Nephron progenitor cell (in vitro differentiated cells): ENCODE measurements around the gene CECR2.

Experiments used
- DNase-seq: peaks from one replicate; pipeline ENCODE4 v3.0.0; 2021
- H3K27ac Mint-ChIP-seq: 2 replicates; pipeline ENCODE4 v1.8.0; 2021; ENCODE audit warnings: mild to moderate bottlenecking, moderate library complexity, mixed read lengths
- H3K27me3 Mint-ChIP-seq: 2 replicates; pipeline ENCODE4 v1.8.0; 2021; ENCODE audit warnings: mild to moderate bottlenecking, low read depth, mixed read lengths; ENCODE audit not compliant: poor library complexity
- H3K36me3 Mint-ChIP-seq: 2 replicates; pipeline ENCODE4 v1.8.0; 2021; ENCODE audit warnings: low read depth, mixed read lengths
- H3K4me1 Mint-ChIP-seq: 2 replicates; pipeline ENCODE4 v1.8.0; 2021; ENCODE audit warnings: mixed read lengths
- H3K4me3 Mint-ChIP-seq: 2 replicates; pipeline ENCODE4 v1.8.0; 2021; ENCODE audit warnings: mild to moderate bottlenecking, moderate library complexity, mixed read lengths
- H3K9me3 Mint-ChIP-seq: 2 replicates; pipeline ENCODE4 v1.8.0; 2021; ENCODE audit warnings: mild to moderate bottlenecking, moderate library complexity, mixed read lengths
- TF ChIP-seq, protein P1 (sequence below): fragments of 200-600 bp; sonication (generic); IDR thresholded peaks from 2 replicates; pipeline ENCODE4 v1.5.0; 2021; ENCODE audit warnings: antibody characterized with exemption

Gene CECR2

DNA sequence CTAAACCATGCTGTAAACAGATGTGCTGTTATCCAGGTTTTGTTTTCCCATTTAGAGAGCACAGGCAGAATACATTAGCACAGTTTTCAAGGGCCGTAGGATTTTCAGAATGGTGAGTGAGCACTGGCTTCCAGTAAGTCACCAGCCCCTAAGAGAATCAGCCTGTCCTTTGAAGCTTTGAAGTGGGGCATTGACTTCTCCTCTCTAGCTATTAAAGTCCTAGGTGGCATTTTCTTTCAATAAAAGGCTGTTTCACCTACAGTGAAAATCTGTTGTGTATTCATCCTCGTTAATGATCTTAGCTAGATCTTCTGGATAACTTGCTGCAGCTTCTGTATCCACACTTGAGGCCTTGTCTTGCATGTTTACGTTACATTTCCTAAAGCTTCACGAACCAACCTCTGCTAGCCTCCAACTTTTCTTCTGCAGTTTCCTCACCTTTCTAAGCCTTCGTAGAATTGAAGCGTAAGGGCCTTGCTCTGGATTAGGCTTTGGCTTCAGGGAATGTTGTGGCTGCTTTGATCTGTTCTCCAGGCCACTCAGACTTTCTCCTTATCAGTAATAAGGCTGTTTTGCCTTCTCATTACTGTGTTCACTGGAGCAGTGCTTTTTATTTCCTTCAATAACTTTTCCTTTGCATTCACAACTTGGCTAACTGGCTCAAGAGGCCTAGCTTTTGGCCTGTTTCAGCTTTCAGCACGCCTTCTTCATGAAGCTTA lies 15.5 kb downstream of the CECR2 start:
- DNase-seq, result no peak
- H3K4me1 Mint-ChIP-seq, result peaks cover 26% of the 10 kb centered on the region
- peaks cover 56% of the 10 kb centered on the region for H3K9me3 Mint-ChIP-seq
- TF ChIP-seq, protein P1, sequence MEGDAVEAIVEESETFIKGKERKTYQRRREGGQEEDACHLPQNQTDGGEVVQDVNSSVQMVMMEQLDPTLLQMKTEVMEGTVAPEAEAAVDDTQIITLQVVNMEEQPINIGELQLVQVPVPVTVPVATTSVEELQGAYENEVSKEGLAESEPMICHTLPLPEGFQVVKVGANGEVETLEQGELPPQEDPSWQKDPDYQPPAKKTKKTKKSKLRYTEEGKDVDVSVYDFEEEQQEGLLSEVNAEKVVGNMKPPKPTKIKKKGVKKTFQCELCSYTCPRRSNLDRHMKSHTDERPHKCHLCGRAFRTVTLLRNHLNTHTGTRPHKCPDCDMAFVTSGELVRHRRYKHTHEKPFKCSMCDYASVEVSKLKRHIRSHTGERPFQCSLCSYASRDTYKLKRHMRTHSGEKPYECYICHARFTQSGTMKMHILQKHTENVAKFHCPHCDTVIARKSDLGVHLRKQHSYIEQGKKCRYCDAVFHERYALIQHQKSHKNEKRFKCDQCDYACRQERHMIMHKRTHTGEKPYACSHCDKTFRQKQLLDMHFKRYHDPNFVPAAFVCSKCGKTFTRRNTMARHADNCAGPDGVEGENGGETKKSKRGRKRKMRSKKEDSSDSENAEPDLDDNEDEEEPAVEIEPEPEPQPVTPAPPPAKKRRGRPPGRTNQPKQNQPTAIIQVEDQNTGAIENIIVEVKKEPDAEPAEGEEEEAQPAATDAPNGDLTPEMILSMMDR, result no peak
- H3K36me3 Mint-ChIP-seq, result peaks cover 83% of the 10 kb centered on the region
- no peak overlapping the region for H3K27ac Mint-ChIP-seq
- no peak overlapping the region for H3K4me3 Mint-ChIP-seq
- H3K27me3 Mint-ChIP-seq, result peaks cover 7% of the 10 kb centered on the region

DNA sequence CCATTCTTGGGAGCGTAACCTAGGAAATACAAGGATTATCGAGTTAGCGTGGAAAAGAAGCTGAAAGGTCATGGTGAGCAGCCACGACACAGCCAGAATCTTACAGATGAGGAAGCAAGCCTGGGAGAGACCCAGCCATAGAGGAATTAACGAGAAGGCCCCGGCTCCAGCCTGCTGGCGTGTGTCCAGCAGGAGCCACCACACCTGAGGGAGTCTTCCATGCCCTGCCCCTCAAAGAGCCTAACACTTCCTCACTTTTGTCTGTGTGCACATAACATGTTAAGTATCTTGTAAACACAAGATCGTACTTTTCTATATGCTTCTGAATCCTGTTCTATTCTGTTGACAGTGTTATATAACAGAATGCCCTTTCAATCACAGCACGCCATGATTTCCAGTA lies 18.1 kb downstream of the CECR2 start:
- Mint-ChIP-seq H3K27ac (peak overlapping the region; percentile 92), H3K4me3 (no peak overlapping the region)
- TF ChIP-seq, protein P1, result no peak

DNA sequence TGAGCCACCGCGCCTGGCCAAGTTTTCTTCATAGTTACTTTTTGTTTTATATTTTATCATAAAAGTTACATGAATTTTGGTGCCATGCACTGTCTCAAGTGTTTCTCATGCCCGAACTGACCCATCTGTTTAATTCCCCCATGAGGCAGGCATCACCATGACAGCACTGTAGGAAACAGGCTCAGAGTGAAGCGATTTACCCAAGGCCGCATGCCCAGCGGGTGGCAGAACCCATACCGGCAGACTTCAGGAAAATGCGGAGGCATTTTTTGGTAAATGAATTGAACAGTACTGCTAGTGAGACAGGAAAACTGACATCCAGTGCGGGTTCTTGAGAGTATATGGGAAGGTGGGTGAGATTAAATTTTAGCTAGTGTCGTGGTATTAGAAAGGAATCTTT lies 19.0 kb downstream of the CECR2 start:
- peaks cover 81% of the 10 kb centered on the region for H3K36me3 Mint-ChIP-seq
- H3K27ac Mint-ChIP-seq, result no peak overlapping the region
- TF ChIP-seq, protein P1, result no peak
- H3K27me3 Mint-ChIP-seq, result peaks cover 7% of the 10 kb centered on the region
- no peak overlapping the region for H3K4me3 Mint-ChIP-seq
- peaks cover 35% of the 10 kb centered on the region for H3K9me3 Mint-ChIP-seq
- DNase-seq, result no peak
- peaks cover 6% of the 10 kb centered on the region for H3K4me1 Mint-ChIP-seq

More for the DNA sequence above, 18.1 kb downstream of the CECR2 start:
- DNase-seq, result no peak
- peaks cover 6% of the 10 kb centered on the region for H3K4me1 Mint-ChIP-seq
- peaks cover 44% of the 10 kb centered on the region for H3K9me3 Mint-ChIP-seq
- peaks cover 85% of the 10 kb centered on the region for H3K36me3 Mint-ChIP-seq
- H3K27me3 Mint-ChIP-seq, result peaks cover 7% of the 10 kb centered on the region

DNA sequence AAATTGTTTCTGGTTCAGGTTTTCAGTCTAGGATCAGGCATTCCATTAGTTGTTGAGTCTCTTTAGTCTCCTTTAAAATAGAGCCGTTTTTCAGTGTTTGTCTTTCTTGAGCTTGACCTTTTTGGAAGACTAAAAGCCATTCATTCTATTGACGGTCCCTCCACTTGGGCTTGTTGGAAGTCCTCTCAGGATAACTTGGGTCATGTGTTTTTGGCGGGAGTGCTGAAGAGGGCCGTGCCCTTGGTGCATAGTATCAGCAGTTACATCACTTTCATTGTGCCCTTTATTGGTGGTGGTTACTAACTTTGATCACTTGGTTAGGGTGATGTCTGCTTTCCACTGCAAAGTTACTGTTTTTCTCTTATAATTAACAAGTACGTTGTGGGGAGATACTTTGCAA lies 20.8 kb downstream of the CECR2 start:
- peaks cover 77% of the 10 kb centered on the region for H3K36me3 Mint-ChIP-seq
- no peak for DNase-seq
- H3K27ac Mint-ChIP-seq, result peak overlapping the region; percentile 17
- H3K27me3 Mint-ChIP-seq, result peaks cover 3% of the 10 kb centered on the region
- TF ChIP-seq, protein P1, result no peak
- H3K4me1 Mint-ChIP-seq, result peaks cover 6% of the 10 kb centered on the region
- H3K9me3 Mint-ChIP-seq, result peaks cover 26% of the 10 kb centered on the region
- no peak overlapping the region for H3K4me3 Mint-ChIP-seq

DNA sequence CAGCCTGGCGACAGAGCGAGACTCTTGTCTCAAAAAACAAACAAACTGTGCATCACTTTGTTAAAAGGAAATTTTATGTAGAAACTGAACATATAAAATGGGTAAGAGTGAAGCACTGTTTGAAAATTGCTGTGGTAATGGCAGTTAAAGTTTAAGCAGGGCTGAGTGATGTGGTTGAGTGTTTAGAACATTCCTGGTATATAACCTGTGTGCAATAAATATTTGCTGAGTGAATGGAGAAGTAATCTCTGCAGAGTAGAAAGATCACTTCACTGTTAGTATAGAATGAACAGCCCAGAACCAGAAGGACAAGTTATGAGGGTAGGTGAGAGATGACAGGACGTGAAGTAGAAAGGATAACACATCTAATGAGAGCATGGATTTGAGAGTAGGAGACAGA lies 27.3 kb downstream of the CECR2 start:
- peaks cover 57% of the 10 kb centered on the region for H3K36me3 Mint-ChIP-seq
- TF ChIP-seq, protein P1, result no peak
- peaks cover 12% of the 10 kb centered on the region for H3K4me1 Mint-ChIP-seq
- no peaks in the 10 kb centered on the region for H3K27me3 Mint-ChIP-seq
- DNase-seq, result no peak
- no peak overlapping the region for H3K4me3 Mint-ChIP-seq
- H3K27ac Mint-ChIP-seq, result peak overlapping the region; percentile 39
- H3K9me3 Mint-ChIP-seq, result peaks cover 16% of the 10 kb centered on the region
